IMR-90 (cell line): ENCODE results near the gene NPAS3. TPM values are rescaled to one million over a fixed set of nuclear protein-coding genes. Genes with fewer than 3 reads are reported as not detected.

Experiments used
- ATAC-seq: fragments of 200-7000 bp; cut with Tn5 transposase; 2 replicates; pipeline ENCODE4 v1.9.1; 2020; ENCODE audit warnings: low read depth, mild to moderate bottlenecking, moderate library complexity
- BruUV-seq: library from RNA; stranded (reverse); fragments of 400-500 nt; replicated peaks from 2 replicates; lab custom pipeline; 2021; lab: Mats Ljungman, UMichigan
- CTCF ChIA-PET: fragments of 300-600 bp; formaldehyde crosslinking; extraction: SDS; loops from one replicate; lab custom pipeline; 2021; ENCODE audit warnings: antibody characterized with exemption; lab: Yijun Ruan, JAX
- POLR2A ChIA-PET: fragments of 300-600 bp; sonication (Branson Sonifier 250); formaldehyde crosslinking; loops from one replicate; lab custom pipeline; 2022; ENCODE audit warnings: antibody characterized with exemption; ENCODE audit not compliant: unreplicated experiment; lab: Charles Lee
- DNase-seq: peaks from one replicate; pipeline ENCODE4 v3.0.0; 2013
- H2AFZ ChIP-seq: replicated peaks from 2 replicates; pipeline ENCODE3; 2013; ENCODE audit warnings: low read length, mild to moderate bottlenecking; ENCODE audit not compliant: poor library complexity
- H2AK5ac ChIP-seq: 2 replicates; pipeline ENCODE4 v1.6.1; 2013; ENCODE audit warnings: low read depth, low read length, inconsistent platforms
- H2AK9ac ChIP-seq: replicated peaks from 2 replicates; pipeline ENCODE3; 2013; ENCODE audit warnings: mild to moderate bottlenecking, low read depth, low read length, moderate library complexity; ENCODE audit not compliant: poor library complexity
- H2BK120ac ChIP-seq: 2 replicates; pipeline ENCODE4 v1.6.1; 2013; ENCODE audit warnings: low read depth, low read length, inconsistent platforms
- H2BK15ac ChIP-seq: 3 replicates; pipeline ENCODE4 v1.6.1; 2013; ENCODE audit warnings: low read depth, low read length, inconsistent platforms
- H2BK20ac ChIP-seq: 2 replicates; pipeline ENCODE4 v1.6.1; 2013; ENCODE audit warnings: low read depth, mild to moderate bottlenecking, inconsistent platforms, low read length, moderate library complexity
- H2BK5ac ChIP-seq: 2 replicates; pipeline ENCODE4 v1.6.1; 2013; ENCODE audit warnings: mild to moderate bottlenecking, low read depth, low read length, inconsistent platforms; ENCODE audit not compliant: poor library complexity, severe bottlenecking
- H3K14ac ChIP-seq: replicated peaks from 2 replicates; pipeline ENCODE4 v1.6.1; 2013; ENCODE audit warnings: low read depth, low read length, inconsistent platforms
- H3K18ac ChIP-seq: 2 replicates; pipeline ENCODE4 v1.6.1; 2013; ENCODE audit warnings: low read depth, low read length, control low read depth
- H3K23ac ChIP-seq: 2 replicates; pipeline ENCODE4 v1.6.1; 2013; ENCODE audit warnings: low read depth, low read length, inconsistent platforms
- H3K27ac ChIP-seq: 2 replicates; pipeline ENCODE4 v1.5.1; 2013; ENCODE audit warnings: mild to moderate bottlenecking, control low read depth, low read length; ENCODE audit not compliant: insufficient read depth
- H3K27me3 ChIP-seq: 2 replicates; pipeline ENCODE4 v1.6.1; 2013; ENCODE audit warnings: low read length; ENCODE audit not compliant: control insufficient read depth, insufficient read depth
- H3K36me3 ChIP-seq: 2 replicates; pipeline ENCODE4 v1.6.1; 2013; ENCODE audit warnings: low read length, mixed read lengths; ENCODE audit not compliant: control insufficient read depth, insufficient read depth
- H3K4ac ChIP-seq: 2 replicates; pipeline ENCODE4 v1.6.1; 2013; ENCODE audit warnings: low read depth, low read length, inconsistent platforms
- H3K4me1 ChIP-seq: 2 replicates; pipeline ENCODE4 v1.6.1; 2013; ENCODE audit warnings: low read length, mixed read lengths; ENCODE audit not compliant: control insufficient read depth, insufficient read depth
- H3K4me2 ChIP-seq: 2 replicates; pipeline ENCODE4 v1.6.1; 2013; ENCODE audit warnings: low read depth, mild to moderate bottlenecking, control low read depth, low read length, moderate library complexity
- H3K4me3 ChIP-seq: 2 replicates; pipeline ENCODE4 v1.5.1; 2013; ENCODE audit warnings: low read depth, mild to moderate bottlenecking, control low read depth, low read length, moderate library complexity; ENCODE audit not compliant: insufficient read depth
- H3K56ac ChIP-seq: 2 replicates; pipeline ENCODE4 v1.6.1; 2013; ENCODE audit warnings: low read length, inconsistent platforms; ENCODE audit not compliant: insufficient read depth; ENCODE audit errors: extremely low read depth
- H3K79me1 ChIP-seq, 2 experiments: 2 replicates each; pipeline ENCODE4 v1.6.1; 2013; ENCODE audit warnings: low read length in 2 of 2, inconsistent platforms in 1 of 2, low read depth in 1 of 2
- H3K9ac ChIP-seq: 2 replicates; pipeline ENCODE4 v1.6.1; 2013; ENCODE audit warnings: low read depth, low read length, control low read depth
- H3K9me1 ChIP-seq: 2 replicates; pipeline ENCODE4 v1.6.1; 2013; ENCODE audit warnings: low read length, inconsistent platforms; ENCODE audit not compliant: insufficient read depth
- H3K9me3 ChIP-seq: 2 replicates; pipeline ENCODE4 v1.6.1; 2013; ENCODE audit warnings: low read length; ENCODE audit not compliant: control insufficient read depth, insufficient read depth
- H4K20me1 ChIP-seq: 2 replicates; pipeline ENCODE4 v1.6.1; 2013; ENCODE audit warnings: low read length, inconsistent platforms; ENCODE audit not compliant: insufficient read depth
- H4K5ac ChIP-seq: 2 replicates; pipeline ENCODE4 v1.6.1; 2013; ENCODE audit warnings: mild to moderate bottlenecking, low read depth, low read length, control low read depth
- H4K8ac ChIP-seq, 2 experiments: 2 replicates each; pipeline ENCODE4 v1.6.1; 2013; ENCODE audit warnings: low read depth in 2 of 2, low read length in 2 of 2, control low read depth in 1 of 2, inconsistent platforms in 1 of 2
- H4K91ac ChIP-seq: 2 replicates; pipeline ENCODE4 v1.6.1; 2013; ENCODE audit warnings: low read depth, low read length, inconsistent platforms; ENCODE audit not compliant: insufficient read depth
- CHD1 ChIP-seq: IDR thresholded peaks from 2 replicates; pipeline ENCODE4 v1.6.1; 2012; ENCODE audit warnings: low read depth, low read length, improper control_type of control experiment
- NFE2L2 ChIP-seq: fragments of 150-350 bp; IDR thresholded peaks from 2 replicates; pipeline ENCODE4 v1.6.1; 2016; ENCODE audit warnings: low read depth, mild to moderate bottlenecking, low read length
- WGBS, 2 experiments: methylation state at CpG; one replicate each; pipeline versions ENCODE4 v1.1.5 to v1.1.7; 2013; ENCODE audit warnings: missing lambda C conversion rate in 2 of 2; ENCODE audit not compliant: insufficient read length in 1 of 2; ENCODE audit errors: extremely low coverage in 2 of 2; 5-methylcytosine and 5-hydroxymethylcytosine counted together
- dilution Hi-C: fragments of 300-500 bp; cut with HindIII; formaldehyde crosslinking; loops from one replicate; pipeline ENCODE4 v1.14.3; 2018; ENCODE audit warnings: low sequenced_read_pairs; ENCODE audit not compliant: unreplicated experiment
- in situ Hi-C: fragments of 300-500 bp; cut with MboI; formaldehyde crosslinking; loops from 3 replicates; pipeline ENCODE4 v1.14.3; 2019; ENCODE audit warnings: low sequenced_read_pairs, inconsistent platforms, mixed read lengths
- intact Hi-C: fragments of 100-400 bp; cut with micrococcal nuclease; formaldehyde crosslinking; loops from 2 replicates; pipeline ENCODE4 v1.10.0; 2022
- polyA plus RNA-seq, 3 experiments: library from polyadenylated mRNA; depleted of rRNA; stranded (reverse); fragments of >200 nt; gene quantifications; 2 replicates each; pipeline ENCODE4 v1.2.3, GENCODE V29; 2012; ENCODE audit warnings: low replicate concordance in 1 of 3
- total RNA-seq: library from RNA; depleted of rRNA; stranded (reverse); fragments of >200 nt; gene quantifications from 2 replicates; pipeline ENCODE4 v1.2.3, GENCODE V29; 2012
- TF ChIP-seq, protein P1 (sequence below): fragments of 150-350 bp; IDR thresholded peaks from 2 replicates; pipeline ENCODE4 v1.6.1; 2016; ENCODE audit warnings: low read depth, mild to moderate bottlenecking, low read length, moderate library complexity, borderline replicate concordance

The NPAS3 gene
- total and polyA plus RNA-seq, 2 of the 4 experiments (the other 2 are of a cell fraction) = not detected

DNA sequence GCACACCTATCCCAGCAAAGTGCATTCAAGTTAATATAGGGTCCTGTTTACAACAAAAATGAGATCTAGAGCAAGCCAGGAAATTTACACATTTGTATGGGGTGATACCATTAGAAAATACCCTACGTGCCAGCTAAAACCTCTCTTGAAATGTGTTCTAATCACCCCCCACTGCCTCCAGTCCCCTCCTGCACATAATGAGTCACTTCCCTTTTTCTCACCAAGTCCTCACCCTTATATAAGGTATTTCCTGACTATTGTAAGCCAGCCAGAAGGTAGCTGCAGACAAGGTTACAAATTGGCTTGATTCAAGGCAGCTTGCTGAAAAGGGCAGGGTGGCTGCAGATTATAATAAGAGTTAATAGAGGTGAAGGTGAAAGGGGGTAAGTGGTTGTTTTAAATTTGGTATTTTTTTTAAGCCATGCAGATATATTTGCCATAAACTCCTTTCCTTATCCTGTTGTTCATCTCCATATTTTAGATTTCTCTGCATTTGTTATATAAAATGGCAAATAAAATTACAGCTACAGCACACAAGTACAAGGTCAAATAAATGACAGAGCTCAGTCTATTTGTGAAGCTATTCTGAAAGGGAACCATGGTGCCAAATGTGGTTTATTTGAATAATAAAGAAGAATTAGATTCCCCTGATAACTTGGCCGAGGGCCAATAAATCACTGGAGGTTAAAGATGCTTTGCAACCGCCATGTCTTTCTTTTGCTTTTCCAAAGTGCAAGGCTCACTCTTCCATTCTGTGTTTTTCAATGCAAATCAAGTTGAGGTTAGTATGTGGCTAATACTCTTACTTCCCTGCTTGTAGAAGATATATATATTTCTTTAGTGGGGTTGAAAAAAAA is 626.3 kb downstream of the NPAS3 start (continued):
- TF ChIP-seq, protein P1, sequence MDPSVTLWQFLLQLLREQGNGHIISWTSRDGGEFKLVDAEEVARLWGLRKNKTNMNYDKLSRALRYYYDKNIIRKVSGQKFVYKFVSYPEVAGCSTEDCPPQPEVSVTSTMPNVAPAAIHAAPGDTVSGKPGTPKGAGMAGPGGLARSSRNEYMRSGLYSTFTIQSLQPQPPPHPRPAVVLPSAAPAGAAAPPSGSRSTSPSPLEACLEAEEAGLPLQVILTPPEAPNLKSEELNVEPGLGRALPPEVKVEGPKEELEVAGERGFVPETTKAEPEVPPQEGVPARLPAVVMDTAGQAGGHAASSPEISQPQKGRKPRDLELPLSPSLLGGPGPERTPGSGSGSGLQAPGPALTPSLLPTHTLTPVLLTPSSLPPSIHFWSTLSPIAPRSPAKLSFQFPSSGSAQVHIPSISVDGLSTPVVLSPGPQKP = no peak

DNA sequence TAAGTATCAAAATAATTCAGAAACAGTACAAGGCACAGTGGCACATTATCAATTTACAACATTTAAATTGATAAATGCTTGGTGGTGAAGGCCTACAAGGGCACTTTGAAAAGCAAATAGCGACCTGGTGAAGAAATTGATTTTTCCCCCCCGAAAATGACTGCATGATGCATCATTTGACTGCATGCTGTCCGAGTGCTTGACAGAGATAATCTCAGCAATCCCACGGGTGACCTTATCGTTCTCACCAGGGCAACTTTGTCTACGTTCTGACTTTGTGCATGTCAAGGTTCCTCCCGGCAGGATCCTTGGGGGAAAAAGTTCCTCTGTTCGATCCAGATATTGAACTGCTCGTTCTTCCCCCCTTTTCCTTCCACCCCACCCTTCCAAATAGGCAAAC is 627.4 kb downstream of the NPAS3 start:
- Histone ChIP-seq H4K5ac (no peak overlapping the region), H3K14ac (no peak overlapping the region), H3K9me1 (no peaks in the 10 kb centered on the region), H3K4me3 (no peak overlapping the region), H3K4me2 (no peak overlapping the region), H2BK120ac (no peak overlapping the region), H4K20me1 (no peaks in the 10 kb centered on the region), H3K56ac (no peak overlapping the region), H4K8ac (no peak overlapping the region), H2BK20ac (no peak overlapping the region), H3K9ac (no peak overlapping the region), H2BK15ac (no peak overlapping the region), H3K27me3 (no peaks in the 10 kb centered on the region), H3K4ac (no peak overlapping the region), H2AK9ac (no peak overlapping the region), H3K79me1 (no peaks in the 10 kb centered on the region), H2AK5ac (no peak overlapping the region), H4K91ac (no peak overlapping the region), H3K4me1 (no peaks in the 10 kb centered on the region), H3K27ac (no peak overlapping the region), H2BK5ac (no peak overlapping the region), H3K23ac (no peak overlapping the region), H3K18ac (no peak overlapping the region), H2AFZ (no peak overlapping the region), H3K9me3 (no peaks in the 10 kb centered on the region), H3K36me3 (no peaks in the 10 kb centered on the region)
- no TSS peak for BruUV-seq
- dilution Hi-C loops = no loop called here
- no peak for ATAC-seq
- intact Hi-C loops = no loop called here
- CTCF ChIA-PET = no interaction called here
- POLR2A ChIA-PET = no interaction called here
- TF ChIP-seq CHD1 = no peak
- TF ChIP-seq NFE2L2 = no peak
- DNase-seq = no peak
- in situ Hi-C loops = no loop called here
- WGBS, 2 experiments = 48% methylated on average over 4 of the region's 9 CpGs; no CpG with 5 or more reads in 1 of the 2 experiments
